ENCODE results near the gene PRXL2B.
"Not testable (repeated sequence)": the region's sequence is repeated elsewhere in the genome, so short reads cannot be mapped to it uniquely, and the experiment has no call there.

PRXL2B gene

GRCh38 chr1:2566101-2567045 is 20.2 kb upstream of the PRXL2B start:
- DNase-seq: no peak

- DNase-seq: no peak
Measured at GRCh38 chr1:2567083-2567679, 19.4 kb upstream of the PRXL2B start.

GRCh38 chr1:2568187-2568816 is 18.3 kb upstream of the PRXL2B start:
- DNase-seq: not testable (repeated sequence)

GRCh38 chr1:2569060-2569459 is 17.5 kb upstream of the PRXL2B start:
- no peak for DNase-seq

- not testable (repeated sequence) for DNase-seq
Measured at GRCh38 chr1:2569703-2570102, 16.9 kb upstream of the PRXL2B start.

- no peak for DNase-seq
Measured at GRCh38 chr1:2570332-2570731, 16.2 kb upstream of the PRXL2B start.

GRCh38 chr1:2571348-2571747 is 15.2 kb upstream of the PRXL2B start:
- no peak for DNase-seq

GRCh38 chr1:2573250-2573920 is 13.2 kb upstream of the PRXL2B start:
- no peak for DNase-seq

- no peak for DNase-seq
Measured at GRCh38 chr1:2574350-2574749, 12.2 kb upstream of the PRXL2B start.

- no peak for DNase-seq
Measured at GRCh38 chr1:2575801-2576663, 10.5 kb upstream of the PRXL2B start.

- DNase-seq: not testable (repeated sequence)
Measured at GRCh38 chr1:2577565-2578075, 9.0 kb upstream of the PRXL2B start.

GRCh38 chr1:2578758-2579118 is 7.8 kb upstream of the PRXL2B start:
- DNase-seq: no peak

- no peak for DNase-seq
Measured at GRCh38 chr1:2580691-2581090, 5.9 kb upstream of the PRXL2B start.

GRCh38 chr1:2582391-2582790 is 4.2 kb upstream of the PRXL2B start:
- no peak for DNase-seq

GRCh38 chr1:2583331-2583791 is 3.2 kb upstream of the PRXL2B start:
- DNase-seq: no peak

GRCh38 chr1:2583871-2584351 is 2.7 kb upstream of the PRXL2B start:
- DNase-seq: peak; percentile 32

GRCh38 chr1:2584686-2585317 is 1.8 kb upstream of the PRXL2B start:
- DNase-seq: no peak

- DNase-seq: peak; percentile 23
Measured at GRCh38 chr1:2585318-2586092, 1.1 kb upstream of the PRXL2B start.

GRCh38 chr1:2587071-2587859 is 688 bp downstream of the PRXL2B start:
- DNase-seq: no peak

All from NCI-H1105 (cell line).